HG02870 (cell line): ENCODE measurements around the gene GH2.
"Not testable (repeated sequence)": the region's sequence is repeated elsewhere in the genome, so short reads cannot be mapped to it uniquely, and the experiment has no call there.

Experiments
- ATAC-seq: cut with Tn5 transposase; IDR thresholded peaks from one replicate; pipeline ENCODE4 v1.9.1; 2021; ENCODE audit warnings: mild to moderate bottlenecking, moderate library complexity; ENCODE audit not compliant: unreplicated experiment

The GH2 gene

GRCh38 chr17:63874693-63875092, 7.1 kb downstream of the GH2 start:
- not testable (repeated sequence) for ATAC-seq

DNA sequence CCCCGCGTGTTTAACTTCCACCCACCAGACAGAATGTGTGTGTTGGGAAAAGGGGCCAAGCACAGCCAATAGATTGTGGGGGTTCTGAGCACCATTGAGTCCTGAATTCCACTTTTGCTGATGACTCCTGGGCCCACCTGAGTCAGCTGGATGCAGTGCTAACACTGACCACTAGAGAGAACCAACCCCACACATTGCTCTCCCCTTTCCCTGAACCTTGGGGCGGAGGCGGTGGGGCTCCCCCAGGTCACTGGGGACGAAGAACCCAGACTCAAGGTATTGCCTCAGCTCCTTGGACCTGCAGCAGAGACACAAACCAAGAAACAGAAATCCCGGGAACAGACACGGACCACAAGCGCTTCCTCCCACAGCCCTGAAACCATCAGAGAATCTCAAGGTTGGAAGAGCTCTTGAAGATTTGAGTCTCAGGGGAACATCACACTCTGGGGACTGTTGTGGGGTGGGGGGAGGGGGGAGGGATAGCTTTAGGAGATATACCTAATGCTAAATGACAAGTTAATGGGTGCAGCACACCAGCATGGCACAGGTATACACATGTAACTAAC, 7.6 kb downstream of the GH2 start:
- ATAC-seq = not testable (repeated sequence)

GRCh38 chr17:63873577-63873976, 8.2 kb downstream of the GH2 start, which contains the start of gene CSH2:
CSH2 (minus strand) TSS chr17:63873677; CDS start chr17:63873614, 63 bp downstream.
- not testable (repeated sequence) for ATAC-seq

DNA sequence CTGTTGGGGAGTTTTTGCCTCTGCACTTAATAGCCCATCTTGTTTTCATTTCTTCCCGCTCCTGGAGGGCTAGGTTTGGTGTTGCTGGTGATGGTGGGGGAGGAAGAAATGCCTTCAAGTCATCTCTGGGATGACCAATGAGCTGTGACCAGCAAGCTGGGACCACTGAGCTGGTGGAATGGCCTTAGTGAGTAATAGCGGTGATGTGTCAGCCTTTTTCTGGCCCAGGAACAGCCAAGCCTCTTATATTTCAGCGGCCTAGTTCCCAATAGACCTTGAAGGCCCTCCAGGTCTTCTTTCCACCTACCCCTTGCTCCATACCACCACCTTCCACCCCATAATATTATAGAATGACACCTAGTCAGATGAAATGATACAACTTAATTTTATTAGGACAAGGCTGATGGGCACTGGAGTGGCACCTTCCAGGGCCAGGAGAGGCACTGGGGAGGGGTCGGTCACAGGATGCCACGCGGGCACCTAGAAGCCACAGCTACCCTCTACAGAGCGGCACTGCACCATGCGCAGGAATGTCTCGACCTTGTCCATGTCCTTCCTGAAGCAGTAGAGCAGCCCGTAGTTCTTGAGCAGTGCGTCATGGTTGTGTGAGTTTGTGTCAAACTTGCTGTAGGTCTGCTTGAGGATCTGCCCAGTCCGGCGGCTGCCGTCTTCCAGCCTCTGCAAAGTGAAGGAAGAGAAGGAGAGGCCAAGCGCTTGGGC, 9.9 kb downstream of the GH2 start:
- ATAC-seq = not testable (repeated sequence)

GRCh38 chr17:63870292-63870665, 11.5 kb downstream of the GH2 start:
- ATAC-seq = not testable (repeated sequence)

DNA sequence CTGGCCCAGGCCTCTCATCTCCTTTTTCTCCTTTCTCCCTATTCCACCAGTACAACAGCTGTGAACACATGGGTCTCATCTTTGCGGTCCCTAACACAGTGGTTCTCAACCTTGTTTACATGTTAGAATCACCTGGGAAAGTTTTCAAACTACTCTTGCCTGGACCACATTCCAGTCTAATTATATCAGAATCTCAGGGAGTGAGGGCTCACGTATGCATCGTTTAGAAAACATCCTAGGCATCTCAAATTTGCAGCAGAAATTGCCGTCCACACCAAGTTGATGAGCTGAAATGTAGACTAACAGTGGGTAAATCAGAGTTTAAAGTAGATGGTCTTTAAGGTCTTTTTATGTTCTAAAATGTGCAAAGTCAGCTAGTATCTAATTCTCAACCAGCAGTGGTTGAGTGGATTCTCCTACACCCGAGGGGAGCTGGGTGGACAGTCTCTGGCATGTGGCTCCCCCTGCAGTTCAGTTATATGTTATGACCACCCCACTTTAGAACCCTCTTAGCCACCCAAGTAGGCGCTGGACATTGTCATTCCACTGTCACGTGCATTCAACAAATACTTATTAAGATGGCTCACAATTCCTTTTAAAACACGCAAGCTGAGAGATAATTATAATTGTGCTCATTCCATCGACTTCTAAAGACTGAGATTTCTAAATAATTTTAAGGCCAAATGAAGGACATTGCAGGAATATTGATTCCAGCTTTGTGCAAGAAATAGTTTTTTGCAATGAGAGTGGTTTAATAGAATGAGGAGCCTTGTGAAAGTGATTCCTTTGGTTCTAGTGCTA, 12.1 kb downstream of the GH2 start:
- not testable (repeated sequence) for ATAC-seq

- not testable (repeated sequence) for ATAC-seq
Observed at GRCh38 chr17:63866625-63867024, 15.1 kb downstream of the GH2 start.

- ATAC-seq = no peak
Observed at GRCh38 chr17:63859257-63859656, 22.5 kb downstream of the GH2 start.

DNA sequence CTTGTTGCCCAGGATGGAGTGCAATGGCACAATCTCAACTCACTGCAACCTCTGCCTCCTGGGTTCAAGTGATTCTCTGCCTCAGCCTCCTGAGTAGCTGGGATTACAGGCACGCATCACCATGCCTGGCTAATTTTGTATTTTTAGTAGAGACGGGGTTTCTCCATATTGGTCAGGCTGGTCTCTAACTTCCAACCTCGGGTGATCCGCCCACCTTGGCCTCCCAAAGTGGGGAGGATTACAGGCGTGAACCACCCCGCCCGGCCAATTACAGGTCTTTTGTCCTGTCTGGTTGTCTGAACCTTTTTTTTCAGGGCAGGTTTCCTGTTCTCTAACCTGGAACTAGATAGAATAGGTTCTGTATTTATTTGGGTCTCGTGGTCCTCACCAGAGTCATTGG, 25.3 kb downstream of the GH2 start:
- not testable (repeated sequence) for ATAC-seq

- ATAC-seq = no peak
Observed at GRCh38 chr17:63855185-63855584, 26.6 kb downstream of the GH2 start.

- ATAC-seq = no peak
Observed at GRCh38 chr17:63854709-63855108, 27.0 kb downstream of the GH2 start.

DNA sequence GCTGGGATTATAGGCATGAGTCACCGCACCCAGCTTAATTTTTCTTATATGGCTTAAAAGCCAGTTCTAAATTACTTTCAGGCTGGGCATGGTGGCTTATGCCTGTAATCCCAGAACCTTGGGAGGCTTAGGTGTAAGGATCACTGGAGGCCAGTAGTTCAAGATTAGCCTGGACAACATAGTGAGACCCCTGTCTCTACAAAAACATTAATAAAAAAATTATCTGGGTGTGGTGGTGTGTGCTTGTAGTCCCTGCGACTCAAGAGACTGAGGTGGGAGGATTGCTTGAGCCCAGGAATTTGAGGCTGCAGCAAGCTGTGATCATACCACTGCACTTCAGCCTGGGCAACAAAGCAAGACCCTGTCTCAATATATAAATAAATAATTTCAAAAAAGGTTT, 28.5 kb downstream of the GH2 start:
- no peak for ATAC-seq

GRCh38 chr17:63850401-63850800, 31.3 kb downstream of the GH2 start:
- no peak for ATAC-seq

DNA sequence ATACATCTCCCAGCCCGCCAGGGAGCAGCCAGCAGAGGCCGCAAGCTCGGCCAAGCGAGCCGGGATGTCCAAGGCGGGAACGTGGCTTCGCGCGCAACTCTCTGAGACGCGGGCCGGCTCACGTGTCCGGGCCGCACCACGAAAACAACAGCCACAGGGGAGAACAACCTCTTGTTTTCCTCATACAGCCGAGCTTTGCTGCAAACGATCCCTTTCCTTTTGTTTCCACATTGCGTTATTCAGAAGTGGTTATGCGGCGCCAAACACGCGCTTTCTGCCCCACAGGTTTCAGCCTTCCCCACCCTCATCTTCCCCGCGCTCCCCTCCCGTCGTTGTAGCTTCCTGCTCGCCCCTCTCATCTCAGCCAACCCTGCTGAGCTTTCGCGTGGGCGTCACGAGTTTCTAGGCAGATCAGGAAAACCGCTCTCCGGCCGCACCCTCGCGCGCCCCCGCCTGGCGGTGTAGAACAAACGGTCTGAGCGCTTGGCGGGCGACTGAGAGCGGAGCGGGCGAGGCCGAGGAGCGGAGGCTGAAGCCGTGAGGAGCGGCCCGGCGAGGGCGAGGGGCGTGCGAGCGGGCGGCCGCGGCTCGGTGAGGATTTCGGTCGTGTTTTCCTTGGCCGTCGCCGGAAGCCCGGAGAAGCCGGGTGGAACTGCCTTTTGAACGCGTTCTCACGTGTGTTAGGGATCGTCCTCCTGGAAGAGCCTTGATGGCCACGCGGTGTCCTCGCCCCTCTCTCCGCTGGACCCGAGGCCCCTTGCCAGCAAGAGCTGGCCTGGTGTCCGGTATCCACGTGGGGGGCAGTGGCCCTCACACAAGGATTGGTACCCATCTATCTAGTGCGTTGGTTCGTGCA, 32.7 kb downstream of the GH2 start:
- peak; percentile 76 for ATAC-seq

- no peak for ATAC-seq
Observed at GRCh38 chr17:63847525-63848249, 34.1 kb downstream of the GH2 start.

- no peak for ATAC-seq
Observed at GRCh38 chr17:63845509-63845908, 36.2 kb downstream of the GH2 start.

- ATAC-seq = no peak
Observed at GRCh38 chr17:63843910-63844677, 37.6 kb downstream of the GH2 start.

- not testable (repeated sequence) for ATAC-seq
Observed at GRCh38 chr17:63843387-63843888, 38.3 kb downstream of the GH2 start.
